GM21360 (cell line): ENCODE measurements around the gene UBQLN1.

Experiments
- ATAC-seq: cut with Tn5 transposase; IDR thresholded peaks from one replicate; pipeline ENCODE4 v1.9.1; 2021; ENCODE audit warnings: mild to moderate bottlenecking, moderate library complexity; ENCODE audit not compliant: unreplicated experiment

UBQLN1 gene

DNA sequence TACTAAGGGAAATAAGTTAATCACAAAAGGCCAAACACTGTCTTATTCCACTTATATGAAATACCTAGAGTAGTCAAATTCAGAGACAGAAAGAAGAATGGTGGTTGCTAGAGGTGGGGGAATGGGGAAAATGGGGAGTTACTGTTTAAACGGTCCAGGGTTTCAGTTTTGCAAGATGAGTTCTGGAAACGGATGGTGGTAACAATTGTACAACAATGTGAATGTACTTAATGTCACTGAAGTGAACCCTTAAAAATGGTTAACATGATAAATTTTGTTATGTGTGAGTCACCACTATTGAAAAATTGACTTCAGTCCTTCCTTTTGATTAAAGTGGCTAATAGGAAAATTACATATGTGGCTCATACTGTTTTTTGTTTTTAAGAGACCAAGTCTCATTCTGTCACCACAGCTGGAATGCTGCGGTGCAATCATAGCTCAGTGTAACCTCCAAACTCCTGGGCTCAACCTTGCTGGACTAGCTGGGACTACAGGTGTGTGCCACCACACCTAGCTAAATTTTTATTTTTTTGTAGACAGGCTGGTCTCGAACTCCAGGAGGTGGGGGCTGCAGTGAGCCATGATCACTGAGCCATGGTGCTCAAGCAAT, 8.7 kb downstream of the UBQLN1 start:
- ATAC-seq, result no peak

DNA sequence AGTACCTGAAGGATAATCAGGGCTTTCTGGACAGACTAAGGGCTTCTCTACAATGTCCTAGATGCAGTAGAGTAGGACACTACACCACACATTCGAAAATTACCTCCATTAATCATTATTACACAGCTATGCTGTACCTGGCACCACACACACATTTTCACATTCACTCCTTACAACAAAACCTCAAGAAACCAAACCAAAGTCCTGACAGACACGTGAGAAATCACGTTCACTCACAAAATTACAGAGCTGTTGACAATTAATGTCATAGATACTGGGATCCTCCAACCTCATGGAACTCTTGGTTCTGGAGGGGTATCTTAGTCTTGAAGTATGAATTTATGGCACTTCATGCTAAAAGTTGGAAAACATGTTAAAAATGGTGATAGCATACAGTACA, 16.3 kb downstream of the UBQLN1 start:
- ATAC-seq, result no peak

DNA sequence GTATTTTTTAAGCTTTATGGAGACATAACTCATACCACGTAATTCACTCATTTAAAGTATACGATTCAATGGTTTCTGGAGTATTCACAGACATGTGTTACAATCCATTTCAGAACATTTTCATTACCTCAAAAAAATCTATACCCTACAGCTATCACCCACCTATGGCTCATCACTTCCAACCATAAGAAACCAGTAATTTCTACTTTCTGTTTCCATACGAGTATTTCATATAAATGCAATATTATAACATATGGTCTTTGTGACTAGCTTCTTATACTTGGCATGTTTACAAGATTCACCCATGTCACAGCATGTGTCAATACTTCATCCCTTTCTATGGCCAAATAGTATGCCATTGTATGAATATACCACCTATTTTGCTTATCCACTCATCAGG, 18.8 kb downstream of the UBQLN1 start:
- no peak for ATAC-seq

- no peak for ATAC-seq
Observed at GRCh38 chr9:83681490-83681889, 26.3 kb downstream of the UBQLN1 start.

DNA sequence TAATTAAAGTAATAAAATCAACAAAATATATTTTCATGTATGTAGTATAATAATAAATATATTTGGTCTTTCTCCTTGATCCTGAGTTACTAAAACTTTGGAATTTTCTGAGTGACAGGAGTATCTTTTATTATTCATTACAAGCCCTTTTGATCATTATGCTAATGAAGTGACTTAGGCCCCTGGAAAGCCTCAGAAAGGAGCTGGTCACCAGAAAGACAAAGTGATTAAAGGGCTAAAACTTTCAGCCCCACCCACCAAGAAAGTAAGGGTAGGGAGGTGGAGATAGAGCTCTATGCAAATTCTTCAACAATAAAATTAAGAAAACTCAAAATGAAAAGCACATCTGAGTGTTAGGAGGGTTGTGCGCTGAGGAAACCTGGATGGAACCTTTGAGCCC, 27.5 kb downstream of the UBQLN1 start:
- no peak for ATAC-seq

GRCh38 chr9:83677596-83677995, 30.2 kb downstream of the UBQLN1 start:
- no peak for ATAC-seq

DNA sequence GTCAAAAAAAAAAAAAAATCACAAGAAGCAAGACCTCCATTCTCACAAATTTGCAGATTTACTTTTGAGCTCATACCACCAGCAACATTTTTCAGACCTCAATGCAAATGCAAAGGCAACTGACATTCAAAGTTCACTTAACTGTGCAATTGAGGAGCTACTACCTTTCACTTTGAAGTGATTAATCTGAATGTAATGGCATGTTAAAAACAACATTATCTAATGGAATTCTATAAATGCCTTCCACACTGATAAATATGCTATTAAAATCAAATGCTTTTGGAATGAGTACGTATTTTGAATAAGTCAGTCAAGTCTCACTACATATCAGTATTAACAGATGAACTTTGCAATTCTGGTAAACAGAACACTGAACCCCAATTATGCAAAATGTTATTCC, 32.3 kb downstream of the UBQLN1 start:
- no peak for ATAC-seq

DNA sequence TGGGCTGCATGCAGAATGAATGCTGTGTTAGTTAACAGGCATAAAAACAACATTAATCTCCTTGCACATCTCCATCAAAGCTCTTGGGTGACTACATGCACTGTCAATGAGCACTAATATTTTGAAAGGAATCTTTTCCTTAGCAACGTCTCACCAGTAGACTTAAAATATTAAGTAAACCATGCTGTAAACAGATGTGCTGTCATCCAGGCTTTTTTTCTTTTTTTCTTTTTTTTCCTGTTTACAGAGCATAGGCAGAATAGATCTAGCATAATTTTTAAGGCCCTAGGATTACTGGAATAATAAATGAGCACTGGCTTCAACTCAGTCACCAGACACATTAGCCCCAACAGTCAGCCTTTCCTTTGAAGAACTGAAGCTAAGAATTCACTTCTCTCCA, 36.3 kb downstream of the UBQLN1 start:
- no peak for ATAC-seq

DNA sequence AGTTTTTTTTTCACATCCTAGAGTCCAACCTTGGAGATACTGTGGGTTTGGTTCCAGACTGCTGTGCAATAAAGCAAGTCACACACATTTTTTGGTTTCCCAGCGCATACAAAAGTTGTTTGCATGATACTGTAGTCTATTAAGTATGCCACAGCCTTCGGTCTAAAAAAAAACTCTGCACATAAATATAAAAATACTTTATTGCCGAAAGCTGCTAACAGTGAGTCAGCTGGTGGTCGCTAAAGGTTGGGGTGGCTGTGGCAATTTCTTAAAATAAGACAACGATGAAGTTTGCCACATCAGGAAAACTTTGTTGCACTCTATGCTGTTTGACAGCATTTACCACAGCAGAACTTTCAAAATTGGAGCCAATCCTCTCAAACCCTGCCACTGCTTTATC, 37.4 kb downstream of the UBQLN1 start:
- no peak for ATAC-seq

DNA sequence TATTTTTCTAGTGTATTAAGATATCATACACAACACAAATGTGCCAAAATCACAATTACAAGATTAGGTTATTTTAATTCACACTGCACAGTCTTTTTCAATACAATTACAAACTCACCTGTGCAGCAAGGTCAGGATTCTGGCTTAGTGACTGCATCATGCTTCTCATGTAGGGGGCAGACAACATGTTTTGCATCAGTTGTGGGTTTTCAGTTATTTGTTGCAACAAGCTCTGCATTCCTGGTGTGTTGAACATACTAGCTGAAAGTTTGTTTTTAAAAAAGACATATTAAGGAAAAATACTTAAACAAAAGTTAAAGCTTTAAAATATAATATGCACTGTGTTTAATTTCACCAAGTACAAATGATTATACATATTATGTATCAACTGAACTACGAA, 38.7 kb downstream of the UBQLN1 start:
- no peak for ATAC-seq

DNA sequence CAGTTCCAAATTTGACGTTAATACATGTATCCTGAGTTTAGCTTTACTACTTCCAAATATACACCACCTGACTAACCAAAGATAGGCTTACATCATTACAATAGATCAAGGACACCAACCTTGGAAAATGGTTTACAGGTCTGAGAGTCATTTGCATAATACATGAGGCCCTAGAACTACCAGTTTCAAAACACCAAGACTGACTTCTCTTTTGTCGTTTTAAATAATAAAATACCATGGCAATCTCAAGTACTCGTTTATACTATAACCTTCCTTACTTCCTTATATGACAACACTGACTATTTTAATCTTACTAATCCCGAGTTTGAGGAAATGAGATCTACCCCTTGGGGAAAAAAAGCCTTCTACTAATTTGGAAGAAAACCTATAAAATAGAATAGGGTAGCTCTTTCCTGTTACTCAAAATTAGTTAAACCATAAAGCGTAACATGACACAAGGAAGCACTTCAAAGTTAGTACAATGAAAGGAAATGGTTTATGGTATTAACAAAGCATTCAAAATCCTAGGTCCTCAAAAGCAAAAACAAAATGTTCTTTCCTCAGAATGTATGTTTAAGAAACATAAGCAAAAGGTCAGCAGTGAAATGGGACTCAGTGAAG, 42.1 kb downstream of the UBQLN1 start:
- peak; percentile 62 for ATAC-seq

GRCh38 chr9:83662933-83663332, 44.8 kb downstream of the UBQLN1 start:
- ATAC-seq, result no peak

GRCh38 chr9:83656952-83657351, 50.8 kb downstream of the UBQLN1 start:
- ATAC-seq, result no peak

- no peak for ATAC-seq
Observed at GRCh38 chr9:83656032-83656680, 51.6 kb downstream of the UBQLN1 start.

DNA sequence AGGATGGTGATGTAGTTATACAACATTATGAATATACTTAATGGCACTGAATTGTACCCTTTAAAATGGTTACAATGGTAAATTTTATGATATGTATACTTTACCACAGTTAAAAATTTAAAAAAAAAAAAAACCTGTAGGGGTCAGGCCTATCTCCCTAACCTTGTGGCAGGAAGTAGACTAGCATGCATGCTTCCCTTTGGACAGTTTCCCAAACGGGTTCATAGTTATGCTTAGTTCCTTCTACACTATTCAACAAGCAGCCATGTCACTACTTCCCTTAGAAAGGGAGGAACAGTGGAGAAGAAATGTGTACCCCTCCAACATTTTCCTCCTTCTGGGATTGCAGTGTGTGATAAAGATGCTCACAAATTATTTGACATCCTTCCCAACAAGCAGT, 52.3 kb downstream of the UBQLN1 start:
- no peak for ATAC-seq

DNA sequence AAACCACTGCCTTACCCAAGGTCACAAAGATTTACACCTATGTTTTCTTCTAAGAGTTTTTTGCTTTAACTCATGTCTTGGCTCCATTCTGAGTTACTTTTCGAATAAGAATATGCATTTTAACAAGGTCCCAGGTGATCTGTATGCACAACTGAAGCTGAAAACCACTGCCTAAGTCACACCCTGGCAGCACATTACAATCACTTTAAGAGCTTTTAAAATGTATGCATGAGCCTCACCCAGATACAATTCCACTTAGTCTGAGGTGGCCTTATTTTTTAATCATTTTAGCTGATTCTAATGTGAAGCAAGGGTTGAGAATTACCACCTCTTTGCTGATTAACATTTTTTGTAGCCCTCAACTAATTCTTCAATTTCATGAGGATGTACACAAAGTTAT, 55.3 kb downstream of the UBQLN1 start:
- ATAC-seq, result no peak

DNA sequence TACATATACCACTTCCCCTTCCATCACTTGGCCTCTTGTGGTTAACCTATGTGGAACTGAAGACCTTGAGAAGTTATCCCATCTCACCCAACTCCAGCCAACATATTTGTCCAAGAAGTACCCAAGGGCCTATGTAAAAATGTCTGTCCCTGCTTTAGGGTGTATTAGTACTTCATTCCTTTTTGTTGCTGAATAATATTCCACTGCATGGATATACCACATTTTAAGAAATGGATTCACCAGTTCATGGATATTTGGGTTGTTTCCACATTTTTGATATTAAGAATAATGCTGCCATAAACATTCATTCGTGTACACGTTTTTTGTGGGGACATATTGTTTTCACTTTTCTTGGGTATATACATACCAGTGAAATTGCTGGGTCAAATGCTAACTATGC, 56.2 kb downstream of the UBQLN1 start:
- ATAC-seq, result no peak

GRCh38 chr9:83649515-83649914, 58.2 kb downstream of the UBQLN1 start:
- no peak for ATAC-seq

- ATAC-seq, result peak; percentile 65
Observed at GRCh38 chr9:83649080-83649479, 58.7 kb downstream of the UBQLN1 start.

- ATAC-seq, result no peak
Observed at GRCh38 chr9:83646500-83647239, 61.1 kb downstream of the UBQLN1 start.

DNA sequence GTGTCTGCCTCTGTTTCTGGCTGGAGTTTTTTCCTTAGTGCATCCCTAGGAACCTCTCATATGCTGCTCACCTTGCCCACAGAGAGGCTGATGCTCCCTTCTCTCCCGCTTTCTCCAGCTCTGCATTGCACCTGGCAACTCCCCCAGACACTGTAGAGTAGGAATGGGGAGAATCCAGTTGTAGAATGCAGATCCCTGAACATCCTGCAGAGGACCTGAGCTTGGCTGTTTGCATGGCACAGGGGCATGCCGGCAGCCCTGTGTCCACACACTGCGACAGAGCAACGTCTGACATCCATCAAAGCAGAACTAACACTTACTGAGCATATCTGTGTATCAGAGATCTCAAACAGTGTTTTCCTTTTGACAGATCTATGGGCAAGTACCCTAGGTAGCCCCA, 65.0 kb downstream of the UBQLN1 start:
- no peak for ATAC-seq

GRCh38 chr9:83639266-83639665, 68.5 kb downstream of the UBQLN1 start:
- ATAC-seq, result no peak
